ENCODE measurements around the gene PDCL2. TPM values are rescaled to one million over a fixed set of nuclear protein-coding genes. Genes with fewer than 3 reads are reported as not detected.

Gene PDCL2
- total and polyA plus RNA-seq, 9 of the 15 experiments (the other 6 are each of a cell fraction or from before 2014, with no cell fraction given) = 0.62 to 2.5 (median 1.2) TPM

DNA sequence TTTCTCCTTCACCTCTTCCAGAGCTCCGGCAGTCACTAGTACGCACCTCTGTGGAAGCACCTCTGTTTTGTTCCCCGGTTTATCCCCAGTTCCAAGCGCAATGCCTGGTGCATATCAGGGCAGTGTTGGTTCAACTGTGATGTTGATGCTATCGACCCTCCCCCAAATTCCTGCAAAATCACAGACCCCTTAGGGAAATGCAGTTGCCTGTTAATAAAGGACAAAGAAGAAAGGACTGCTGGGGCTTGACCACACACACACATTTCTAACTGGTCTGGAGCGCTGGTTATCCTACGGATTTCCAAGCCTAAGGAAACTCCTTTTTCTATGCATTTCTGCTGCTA lies 44.6 kb upstream of the PDCL2 start (continued):
- TF ChIP-seq, protein P1, sequence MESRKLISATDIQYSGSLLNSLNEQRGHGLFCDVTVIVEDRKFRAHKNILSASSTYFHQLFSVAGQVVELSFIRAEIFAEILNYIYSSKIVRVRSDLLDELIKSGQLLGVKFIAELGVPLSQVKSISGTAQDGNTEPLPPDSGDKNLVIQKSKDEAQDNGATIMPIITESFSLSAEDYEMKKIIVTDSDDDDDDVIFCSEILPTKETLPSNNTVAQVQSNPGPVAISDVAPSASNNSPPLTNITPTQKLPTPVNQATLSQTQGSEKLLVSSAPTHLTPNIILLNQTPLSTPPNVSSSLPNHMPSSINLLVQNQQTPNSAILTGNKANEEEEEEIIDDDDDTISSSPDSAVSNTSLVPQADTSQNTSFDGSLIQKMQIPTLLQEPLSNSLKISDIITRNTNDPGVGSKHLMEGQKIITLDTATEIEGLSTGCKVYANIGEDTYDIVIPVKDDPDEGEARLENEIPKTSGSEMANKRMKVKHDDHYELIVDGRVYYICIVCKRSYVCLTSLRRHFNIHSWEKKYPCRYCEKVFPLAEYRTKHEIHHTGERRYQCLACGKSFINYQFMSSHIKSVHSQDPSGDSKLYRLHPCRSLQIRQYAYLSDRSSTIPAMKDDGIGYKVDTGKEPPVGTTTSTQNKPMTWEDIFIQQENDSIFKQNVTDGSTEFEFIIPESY (CRISPR knock-in tag; IDR thresholded peaks at IDR 0.05) = 0 out of 2 replicates have a peak, but pooled peaks have one; percentile 4
- TF ChIP-seq CBX1 (IDR thresholded peaks at IDR 0.05; ENCODE audit: low read depth) (no peak), CHD1 (IDR thresholded peaks at IDR 0.05; ENCODE audit: low read length) (no peak), NR4A1 (CRISPR knock-in tag; IDR thresholded peaks at IDR 0.05) (no peak), NR4A1 (tag; IDR thresholded peaks at IDR 0.05) (no peak), L3MBTL2 (IDR thresholded peaks at IDR 0.05) (0 out of 2 replicates have a peak, but pooled peaks have one; percentile 2), PTBP1 (IDR thresholded peaks at IDR 0.05; ENCODE audit: low read depth, low read length) (no peak), ETV5 (CRISPR knock-in tag; IDR thresholded peaks at IDR 0.05; ENCODE audit: low read depth) (no peak)
- TF ChIP-seq, protein P2, sequence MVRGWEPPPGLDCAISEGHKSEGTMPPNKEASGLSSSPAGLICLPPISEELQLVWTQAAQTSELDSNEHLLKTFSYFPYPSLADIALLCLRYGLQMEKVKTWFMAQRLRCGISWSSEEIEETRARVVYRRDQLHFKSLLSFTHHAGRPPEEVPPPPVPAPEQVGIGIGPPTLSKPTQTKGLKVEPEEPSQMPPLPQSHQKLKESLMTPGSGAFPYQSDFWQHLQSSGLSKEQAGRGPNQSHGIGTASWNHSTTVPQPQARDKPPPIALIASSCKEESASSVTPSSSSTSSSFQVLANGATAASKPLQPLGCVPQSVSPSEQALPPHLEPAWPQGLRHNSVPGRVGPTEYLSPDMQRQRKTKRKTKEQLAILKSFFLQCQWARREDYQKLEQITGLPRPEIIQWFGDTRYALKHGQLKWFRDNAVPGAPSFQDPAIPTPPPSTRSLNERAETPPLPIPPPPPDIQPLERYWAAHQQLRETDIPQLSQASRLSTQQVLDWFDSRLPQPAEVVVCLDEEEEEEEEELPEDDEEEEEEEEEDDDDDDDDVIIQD (CRISPR knock-in tag; IDR thresholded peaks at IDR 0.05) = no peak
- TF ChIP-seq, protein P3, sequence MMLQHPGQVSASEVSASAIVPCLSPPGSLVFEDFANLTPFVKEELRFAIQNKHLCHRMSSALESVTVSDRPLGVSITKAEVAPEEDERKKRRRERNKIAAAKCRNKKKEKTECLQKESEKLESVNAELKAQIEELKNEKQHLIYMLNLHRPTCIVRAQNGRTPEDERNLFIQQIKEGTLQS (IDR thresholded peaks at IDR 0.05) = no peak
- TF ChIP-seq, protein P3 (CRISPR knock-in tag; conservative IDR thresholded peaks at IDR 0.05) = no peak
- TF ChIP-seq, protein P4, sequence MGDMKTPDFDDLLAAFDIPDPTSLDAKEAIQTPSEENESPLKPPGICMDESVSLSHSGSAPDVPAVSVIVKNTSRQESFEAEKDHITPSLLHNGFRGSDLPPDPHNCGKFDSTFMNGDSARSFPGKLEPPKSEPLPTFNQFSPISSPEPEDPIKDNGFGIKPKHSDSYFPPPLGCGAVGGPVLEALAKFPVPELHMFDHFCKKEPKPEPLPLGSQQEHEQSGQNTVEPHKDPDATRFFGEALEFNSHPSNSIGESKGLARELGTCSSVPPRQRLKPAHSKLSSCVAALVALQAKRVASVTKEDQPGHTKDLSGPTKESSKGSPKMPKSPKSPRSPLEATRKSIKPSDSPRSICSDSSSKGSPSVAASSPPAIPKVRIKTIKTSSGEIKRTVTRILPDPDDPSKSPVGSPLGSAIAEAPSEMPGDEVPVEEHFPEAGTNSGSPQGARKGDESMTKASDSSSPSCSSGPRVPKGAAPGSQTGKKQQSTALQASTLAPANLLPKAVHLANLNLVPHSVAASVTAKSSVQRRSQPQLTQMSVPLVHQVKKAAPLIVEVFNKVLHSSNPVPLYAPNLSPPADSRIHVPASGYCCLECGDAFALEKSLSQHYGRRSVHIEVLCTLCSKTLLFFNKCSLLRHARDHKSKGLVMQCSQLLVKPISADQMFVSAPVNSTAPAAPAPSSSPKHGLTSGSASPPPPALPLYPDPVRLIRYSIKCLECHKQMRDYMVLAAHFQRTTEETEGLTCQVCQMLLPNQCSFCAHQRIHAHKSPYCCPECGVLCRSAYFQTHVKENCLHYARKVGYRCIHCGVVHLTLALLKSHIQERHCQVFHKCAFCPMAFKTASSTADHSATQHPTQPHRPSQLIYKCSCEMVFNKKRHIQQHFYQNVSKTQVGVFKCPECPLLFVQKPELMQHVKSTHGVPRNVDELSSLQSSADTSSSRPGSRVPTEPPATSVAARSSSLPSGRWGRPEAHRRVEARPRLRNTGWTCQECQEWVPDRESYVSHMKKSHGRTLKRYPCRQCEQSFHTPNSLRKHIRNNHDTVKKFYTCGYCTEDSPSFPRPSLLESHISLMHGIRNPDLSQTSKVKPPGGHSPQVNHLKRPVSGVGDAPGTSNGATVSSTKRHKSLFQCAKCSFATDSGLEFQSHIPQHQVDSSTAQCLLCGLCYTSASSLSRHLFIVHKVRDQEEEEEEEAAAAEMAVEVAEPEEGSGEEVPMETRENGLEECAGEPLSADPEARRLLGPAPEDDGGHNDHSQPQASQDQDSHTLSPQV (IDR thresholded peaks at IDR 0.05) = 0 out of 2 replicates have a peak, but pooled peaks have one; percentile 2
- TF ChIP-seq, protein P5, sequence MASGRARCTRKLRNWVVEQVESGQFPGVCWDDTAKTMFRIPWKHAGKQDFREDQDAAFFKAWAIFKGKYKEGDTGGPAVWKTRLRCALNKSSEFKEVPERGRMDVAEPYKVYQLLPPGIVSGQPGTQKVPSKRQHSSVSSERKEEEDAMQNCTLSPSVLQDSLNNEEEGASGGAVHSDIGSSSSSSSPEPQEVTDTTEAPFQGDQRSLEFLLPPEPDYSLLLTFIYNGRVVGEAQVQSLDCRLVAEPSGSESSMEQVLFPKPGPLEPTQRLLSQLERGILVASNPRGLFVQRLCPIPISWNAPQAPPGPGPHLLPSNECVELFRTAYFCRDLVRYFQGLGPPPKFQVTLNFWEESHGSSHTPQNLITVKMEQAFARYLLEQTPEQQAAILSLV (tag; IDR thresholded peaks at IDR 0.05) = no peak
- TF ChIP-seq, protein P6, sequence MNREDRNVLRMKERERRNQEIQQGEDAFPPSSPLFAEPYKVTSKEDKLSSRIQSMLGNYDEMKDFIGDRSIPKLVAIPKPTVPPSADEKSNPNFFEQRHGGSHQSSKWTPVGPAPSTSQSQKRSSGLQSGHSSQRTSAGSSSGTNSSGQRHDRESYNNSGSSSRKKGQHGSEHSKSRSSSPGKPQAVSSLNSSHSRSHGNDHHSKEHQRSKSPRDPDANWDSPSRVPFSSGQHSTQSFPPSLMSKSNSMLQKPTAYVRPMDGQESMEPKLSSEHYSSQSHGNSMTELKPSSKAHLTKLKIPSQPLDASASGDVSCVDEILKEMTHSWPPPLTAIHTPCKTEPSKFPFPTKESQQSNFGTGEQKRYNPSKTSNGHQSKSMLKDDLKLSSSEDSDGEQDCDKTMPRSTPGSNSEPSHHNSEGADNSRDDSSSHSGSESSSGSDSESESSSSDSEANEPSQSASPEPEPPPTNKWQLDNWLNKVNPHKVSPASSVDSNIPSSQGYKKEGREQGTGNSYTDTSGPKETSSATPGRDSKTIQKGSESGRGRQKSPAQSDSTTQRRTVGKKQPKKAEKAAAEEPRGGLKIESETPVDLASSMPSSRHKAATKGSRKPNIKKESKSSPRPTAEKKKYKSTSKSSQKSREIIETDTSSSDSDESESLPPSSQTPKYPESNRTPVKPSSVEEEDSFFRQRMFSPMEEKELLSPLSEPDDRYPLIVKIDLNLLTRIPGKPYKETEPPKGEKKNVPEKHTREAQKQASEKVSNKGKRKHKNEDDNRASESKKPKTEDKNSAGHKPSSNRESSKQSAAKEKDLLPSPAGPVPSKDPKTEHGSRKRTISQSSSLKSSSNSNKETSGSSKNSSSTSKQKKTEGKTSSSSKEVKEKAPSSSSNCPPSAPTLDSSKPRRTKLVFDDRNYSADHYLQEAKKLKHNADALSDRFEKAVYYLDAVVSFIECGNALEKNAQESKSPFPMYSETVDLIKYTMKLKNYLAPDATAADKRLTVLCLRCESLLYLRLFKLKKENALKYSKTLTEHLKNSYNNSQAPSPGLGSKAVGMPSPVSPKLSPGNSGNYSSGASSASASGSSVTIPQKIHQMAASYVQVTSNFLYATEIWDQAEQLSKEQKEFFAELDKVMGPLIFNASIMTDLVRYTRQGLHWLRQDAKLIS (CRISPR knock-in tag; IDR thresholded peaks at IDR 0.05) = no peak

Measured in K562 (cell line).